ENCODE measurements around the gene N4BP2. TPM values are rescaled to one million over a fixed set of nuclear protein-coding genes. Genes with fewer than 3 reads are reported as not detected.

Gene N4BP2
- total RNA-seq, result 13.3 and 15.4 TPM in 2 replicates

GRCh38 chr4:40056716-40057585, at the start of gene N4BP2:
N4BP2 (plus strand) TSS chr4:40056850; CDS start chr4:40097341, 40,491 bp downstream.

GRCh38 chr4:40196724-40197281, 140.2 kb downstream of the N4BP2 start, which contains the start of gene RHOH:
RHOH (plus strand) TSS chr4:40197031; CDS start chr4:40243387, 46,356 bp downstream.

Small RNA genes lying within 50 kb of the gene (small RNA-seq; reads per million reads assigned to genes)
- gene AC095057.1 (not detected), gene RF00432 (not detected), gene RNU6-1112P (not detected)

Other genes starting within 250 kb of the N4BP2 start
- gene PDS5A, start 78.9 kb upstream of the N4BP2 start, total RNA-seq, result 146 and 159 TPM in 2 replicates
- gene RHOH, start 140.2 kb downstream of the N4BP2 start, total RNA-seq, result 0.22 TPM in 1 of 2 replicates, not detected in the other

Measured in thoracic aorta endothelial cell (primary cell).